Uterus (tissue), 2 donors: ENCODE results near the gene SGCE.

Experiments used
- POLR2A ChIP-seq, 2 donors: fragments of 450-650 bp; IDR thresholded peaks; one replicate each; pipeline ENCODE4 v1.6.1; 2016; ENCODE audit warnings: antibody characterized with exemption in 2 of 2, mild to moderate bottlenecking in 1 of 2, moderate library complexity in 1 of 2
- TF ChIP-seq, protein P1 (sequence below), 4 experiments: fragments of 200-600 bp in 2 of 4; fragments of 450-650 bp in 2 of 4; sonication (generic) in 2 of 4; IDR thresholded peaks; one replicate each; pipeline ENCODE4 v1.5.1; 2016 to 2019; ENCODE audit warnings: antibody characterized with exemption in 4 of 4, mild to moderate bottlenecking in 2 of 4, moderate library complexity in 1 of 4

DNA sequence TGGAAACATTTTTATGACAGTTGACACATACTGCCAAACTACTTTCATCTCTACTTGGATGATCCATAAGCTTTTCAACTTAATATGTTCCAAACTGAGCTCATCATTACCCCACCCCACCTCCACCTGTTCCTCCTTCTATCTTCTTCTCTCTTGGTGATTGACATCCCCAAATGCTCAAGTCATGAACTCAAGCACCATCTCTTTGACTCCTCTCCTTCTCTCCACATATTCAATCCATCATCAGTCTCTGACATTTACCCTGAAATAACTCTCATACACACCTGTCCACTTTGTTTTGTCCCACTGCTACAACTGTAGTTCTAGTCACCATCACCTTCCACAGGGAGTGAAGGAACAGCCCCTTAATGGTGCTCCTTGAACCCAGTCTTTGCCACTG lies 43.3 kb downstream of the SGCE start:
- TF ChIP-seq, protein P1, sequence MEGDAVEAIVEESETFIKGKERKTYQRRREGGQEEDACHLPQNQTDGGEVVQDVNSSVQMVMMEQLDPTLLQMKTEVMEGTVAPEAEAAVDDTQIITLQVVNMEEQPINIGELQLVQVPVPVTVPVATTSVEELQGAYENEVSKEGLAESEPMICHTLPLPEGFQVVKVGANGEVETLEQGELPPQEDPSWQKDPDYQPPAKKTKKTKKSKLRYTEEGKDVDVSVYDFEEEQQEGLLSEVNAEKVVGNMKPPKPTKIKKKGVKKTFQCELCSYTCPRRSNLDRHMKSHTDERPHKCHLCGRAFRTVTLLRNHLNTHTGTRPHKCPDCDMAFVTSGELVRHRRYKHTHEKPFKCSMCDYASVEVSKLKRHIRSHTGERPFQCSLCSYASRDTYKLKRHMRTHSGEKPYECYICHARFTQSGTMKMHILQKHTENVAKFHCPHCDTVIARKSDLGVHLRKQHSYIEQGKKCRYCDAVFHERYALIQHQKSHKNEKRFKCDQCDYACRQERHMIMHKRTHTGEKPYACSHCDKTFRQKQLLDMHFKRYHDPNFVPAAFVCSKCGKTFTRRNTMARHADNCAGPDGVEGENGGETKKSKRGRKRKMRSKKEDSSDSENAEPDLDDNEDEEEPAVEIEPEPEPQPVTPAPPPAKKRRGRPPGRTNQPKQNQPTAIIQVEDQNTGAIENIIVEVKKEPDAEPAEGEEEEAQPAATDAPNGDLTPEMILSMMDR (IDR thresholded peaks at IDR 0.05) = no peak
- TF ChIP-seq POLR2A (IDR thresholded peaks at IDR 0.05) = no peak
